ENCODE results near the gene POM121L2. TPM values are rescaled to one million over a fixed set of nuclear protein-coding genes. Genes with fewer than 3 reads are reported as not detected.

POM121L2 gene
- total RNA-seq, 2 donors from 2014 or later = not detected

DNA sequence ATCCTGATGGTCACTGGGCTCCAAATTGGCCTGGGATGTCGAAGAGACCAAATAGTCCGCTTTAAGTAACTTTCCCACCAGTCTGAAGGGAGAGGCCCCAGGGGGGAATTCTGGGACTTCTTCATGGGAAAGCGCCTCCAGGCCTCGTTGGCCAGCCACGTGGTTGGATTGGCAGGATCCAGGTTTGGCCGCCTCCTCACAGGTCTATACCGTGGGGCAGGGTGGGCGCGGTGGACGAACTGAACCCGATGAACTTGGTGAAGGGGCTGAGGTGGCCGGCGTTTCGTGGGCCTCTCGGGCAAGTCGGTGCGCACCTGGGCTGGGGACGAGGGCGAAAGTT lies 297 bp downstream of the POM121L2 start:
- H3K27ac Mint-ChIP-seq = peak overlapping the region; percentile 51
- H3K4me1 Mint-ChIP-seq = peaks cover 12% of the 10 kb centered on the region
- H3K9me3 ChIP-seq (ENCODE audit: control insufficient read depth, low read length, poor library complexity, severe bottlenecking) = no peaks in the 10 kb centered on the region
- peaks cover 87% of the 10 kb centered on the region for H3K27me3 Mint-ChIP-seq
- peaks cover 11% of the 10 kb centered on the region for H3K36me3 Mint-ChIP-seq (ENCODE audit: low read depth)
- H3K4me3 Mint-ChIP-seq = peak overlapping the region; percentile 82
- DNase-seq (no peak), ATAC-seq (no peak)

DNA sequence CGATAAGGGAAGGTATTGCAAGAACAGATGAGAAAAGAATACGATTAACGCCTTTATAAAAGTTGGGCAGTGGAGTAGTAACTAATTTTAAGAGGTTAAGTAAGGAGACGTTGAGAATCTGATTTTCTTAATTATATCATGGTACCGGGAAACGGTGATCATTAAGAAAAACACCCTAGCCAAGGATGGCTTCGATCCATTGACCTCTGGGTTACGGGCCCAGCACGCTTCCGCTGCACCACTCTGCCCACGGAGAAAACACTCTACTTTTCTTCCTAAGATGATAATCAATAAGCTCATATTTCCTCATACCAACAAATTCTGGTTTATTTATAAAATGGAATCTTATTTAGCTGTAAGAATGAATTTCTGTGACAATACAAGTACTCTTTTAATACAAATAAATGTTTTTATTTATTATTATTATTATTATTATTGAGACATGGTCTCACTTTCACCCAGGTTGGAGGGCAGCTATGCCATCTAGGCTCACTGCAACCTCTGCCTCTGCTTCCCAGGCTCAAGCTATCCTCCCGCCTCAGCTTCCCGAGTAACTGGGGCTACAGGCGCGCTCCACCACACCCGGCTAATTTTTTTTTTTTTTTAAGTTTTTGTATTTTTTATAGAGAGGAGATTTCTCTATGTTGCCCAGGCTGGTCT lies 8.3 kb downstream of the POM121L2 start:
- H3K4me3 Mint-ChIP-seq = no peak overlapping the region
- H3K9me3 ChIP-seq (ENCODE audit: control insufficient read depth, low read length, poor library complexity, severe bottlenecking) = peaks cover 7% of the 10 kb centered on the region
- DNase-seq (no peak), ATAC-seq (no peak)
- no peaks in the 10 kb centered on the region for H3K4me1 Mint-ChIP-seq
- H3K36me3 Mint-ChIP-seq (ENCODE audit: low read depth) = peaks cover 7% of the 10 kb centered on the region
- peaks cover 73% of the 10 kb centered on the region for H3K27me3 Mint-ChIP-seq
- H3K27ac Mint-ChIP-seq = no peak overlapping the region

DNA sequence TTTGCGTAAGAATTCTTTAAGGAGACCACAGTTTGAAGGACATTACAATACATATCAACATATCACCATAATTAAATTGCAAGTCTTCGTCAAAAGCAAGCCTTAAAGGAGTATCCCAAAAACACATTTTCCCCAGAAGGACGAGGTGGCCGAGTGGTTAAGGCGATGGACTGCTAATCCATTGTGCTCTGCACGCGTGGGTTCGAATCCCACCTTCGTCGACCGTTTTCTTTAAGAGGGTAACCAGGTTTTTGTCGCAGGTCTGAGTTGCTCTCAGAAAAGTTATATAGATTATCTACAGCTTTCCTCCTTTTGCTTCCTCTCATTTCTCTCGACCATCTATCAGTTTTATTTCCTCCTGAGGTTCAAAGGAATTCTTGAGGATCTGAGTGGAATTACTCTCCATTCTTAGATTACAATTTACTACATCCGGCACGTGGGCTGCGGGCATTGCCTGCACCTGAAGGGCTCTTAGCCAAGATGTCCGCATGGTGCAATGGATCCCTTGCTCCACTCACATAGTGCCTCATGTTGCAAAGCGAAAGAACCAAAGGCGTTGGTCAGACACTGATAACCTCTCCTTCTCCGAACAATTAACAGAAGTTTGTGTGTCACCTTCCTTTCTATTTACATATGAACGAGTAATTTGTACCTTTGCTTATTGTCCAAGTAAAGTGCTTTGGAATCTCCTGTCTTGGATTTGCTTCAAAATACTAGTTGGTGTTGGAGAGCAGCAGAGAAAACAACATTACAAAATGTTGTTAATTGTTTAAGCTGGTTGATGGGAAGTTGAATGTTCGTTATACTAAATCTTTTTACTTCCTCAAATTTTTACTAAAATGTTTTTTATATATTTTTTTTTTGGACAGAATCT lies 14.0 kb downstream of the POM121L2 start:
- DNase-seq = no peak
- H3K4me1 Mint-ChIP-seq = no peaks in the 10 kb centered on the region
- H3K27ac Mint-ChIP-seq = no peak overlapping the region
- peaks cover 5% of the 10 kb centered on the region for H3K36me3 Mint-ChIP-seq (ENCODE audit: low read depth)
- peak overlapping the region; percentile 3 for H3K4me3 Mint-ChIP-seq
- H3K27me3 Mint-ChIP-seq = peaks cover 66% of the 10 kb centered on the region
- peaks cover 21% of the 10 kb centered on the region for H3K9me3 ChIP-seq (ENCODE audit: control insufficient read depth, low read length, poor library complexity, severe bottlenecking)
- ATAC-seq = no peak

DNA sequence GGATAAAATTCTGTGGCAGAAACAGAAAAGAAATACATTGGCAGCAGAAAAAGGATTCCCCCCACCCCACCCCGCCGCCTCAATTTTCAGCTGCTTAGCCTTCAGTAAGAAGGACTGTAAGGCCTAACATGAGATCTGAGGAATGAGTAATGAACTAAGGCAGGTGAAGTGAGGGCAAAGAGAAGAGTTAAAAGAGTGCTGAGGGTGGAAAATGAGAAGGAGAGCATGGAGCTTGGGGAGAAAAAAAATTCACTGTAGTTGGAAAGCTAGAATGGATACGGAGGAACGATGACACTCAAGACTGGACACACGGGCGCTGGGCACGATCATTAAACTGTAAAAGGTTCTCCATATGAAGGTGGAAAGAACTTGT lies 14.6 kb downstream of the POM121L2 start:
- DNase-seq (no peak), ATAC-seq (no peak)
- peak overlapping the region; percentile 3 for H3K4me3 Mint-ChIP-seq
- H3K27ac Mint-ChIP-seq = no peak overlapping the region
- H3K36me3 Mint-ChIP-seq (ENCODE audit: low read depth) = peaks cover 5% of the 10 kb centered on the region
- H3K27me3 Mint-ChIP-seq = peaks cover 60% of the 10 kb centered on the region
- H3K9me3 ChIP-seq (ENCODE audit: control insufficient read depth, low read length, poor library complexity, severe bottlenecking) = peaks cover 17% of the 10 kb centered on the region
- H3K4me1 Mint-ChIP-seq = no peaks in the 10 kb centered on the region

DNA sequence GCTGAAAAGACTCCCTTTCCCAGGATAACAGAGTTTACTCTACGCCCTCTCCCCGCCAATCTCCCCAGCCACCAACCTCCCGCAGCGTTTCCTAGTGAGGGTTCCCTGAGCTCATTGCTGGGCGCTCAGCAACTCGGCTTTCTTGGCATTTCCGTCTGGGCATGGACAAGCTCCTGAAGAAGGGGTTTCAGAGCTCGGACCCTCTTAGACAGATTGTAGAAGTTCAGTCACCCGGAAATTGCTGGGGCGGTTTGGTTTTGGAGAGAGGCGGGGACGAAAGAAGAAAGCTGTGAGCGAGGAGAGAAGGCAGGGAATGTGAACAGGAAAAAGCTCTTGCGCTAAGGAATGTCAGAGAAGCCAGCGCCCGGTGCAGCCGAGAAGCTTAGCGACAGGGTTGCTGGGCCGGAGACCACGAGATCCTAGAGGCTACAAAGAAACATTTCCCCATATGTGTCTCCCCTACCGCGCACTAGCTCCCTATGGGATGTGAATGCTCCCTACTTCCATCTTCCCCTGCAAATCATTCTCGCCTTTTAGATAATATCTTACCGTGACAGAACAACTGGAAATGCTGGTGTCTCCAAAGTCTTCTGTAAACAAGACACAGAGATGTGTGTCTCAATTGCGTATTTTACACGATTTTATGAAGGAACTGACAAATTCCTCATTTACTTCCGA lies 15.8 kb downstream of the POM121L2 start:
- H3K9me3 ChIP-seq (ENCODE audit: control insufficient read depth, low read length, poor library complexity, severe bottlenecking) = peaks cover 20% of the 10 kb centered on the region
- Mint-ChIP-seq H3K36me3 (ENCODE audit: low read depth) (peaks cover 5% of the 10 kb centered on the region), H3K27ac (peak overlapping the region; percentile 27), H3K4me1 (no peaks in the 10 kb centered on the region), H3K4me3 (no peak overlapping the region), H3K27me3 (peaks cover 52% of the 10 kb centered on the region)
- DNase-seq (no peak), ATAC-seq (no peak)

DNA sequence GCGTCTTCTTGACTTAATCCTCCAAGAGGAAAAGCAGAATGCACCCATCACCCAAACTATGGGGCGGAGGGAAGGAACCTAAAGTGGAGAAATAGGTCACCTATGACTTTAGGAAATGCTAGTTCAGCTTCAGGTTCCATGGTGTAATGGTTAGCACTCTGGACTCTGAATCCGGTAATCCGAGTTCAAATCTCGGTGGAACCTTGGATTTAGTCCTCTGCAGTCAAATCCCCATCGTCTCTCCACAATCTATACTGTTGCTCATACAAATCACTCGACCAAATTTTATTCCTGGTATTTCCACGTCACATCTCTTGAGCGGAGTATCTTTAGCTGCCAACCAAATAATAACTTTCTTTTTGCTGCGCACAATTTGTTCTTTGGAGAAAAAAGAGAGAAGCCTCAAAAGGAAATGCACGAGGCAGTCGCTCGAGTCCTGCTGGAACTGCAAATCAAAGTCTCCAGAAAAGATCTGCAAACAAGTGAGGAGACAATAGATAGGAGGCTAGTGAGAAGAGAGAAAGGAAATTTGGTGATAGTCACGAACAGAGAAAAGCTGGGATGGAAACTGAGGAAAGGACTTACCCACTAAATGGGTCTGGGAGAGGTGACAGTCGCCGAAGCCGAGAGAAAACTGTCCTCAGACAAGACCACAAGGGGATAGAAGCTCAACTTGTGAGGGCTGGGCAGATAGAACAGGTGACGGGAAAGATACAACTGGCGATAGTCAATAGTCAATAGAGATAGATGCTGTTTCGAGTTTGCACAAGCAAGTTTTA lies 16.6 kb downstream of the POM121L2 start:
- no peak for DNase-seq
- peak overlapping the region; percentile 27 for H3K27ac Mint-ChIP-seq
- H3K27me3 Mint-ChIP-seq = peaks cover 54% of the 10 kb centered on the region
- H3K4me3 Mint-ChIP-seq = peak overlapping the region; percentile 13
- no peaks in the 10 kb centered on the region for H3K4me1 Mint-ChIP-seq
- H3K9me3 ChIP-seq (ENCODE audit: control insufficient read depth, low read length, poor library complexity, severe bottlenecking) = peaks cover 19% of the 10 kb centered on the region
- peaks cover 2% of the 10 kb centered on the region for H3K36me3 Mint-ChIP-seq (ENCODE audit: low read depth)
- ATAC-seq = no peak

DNA sequence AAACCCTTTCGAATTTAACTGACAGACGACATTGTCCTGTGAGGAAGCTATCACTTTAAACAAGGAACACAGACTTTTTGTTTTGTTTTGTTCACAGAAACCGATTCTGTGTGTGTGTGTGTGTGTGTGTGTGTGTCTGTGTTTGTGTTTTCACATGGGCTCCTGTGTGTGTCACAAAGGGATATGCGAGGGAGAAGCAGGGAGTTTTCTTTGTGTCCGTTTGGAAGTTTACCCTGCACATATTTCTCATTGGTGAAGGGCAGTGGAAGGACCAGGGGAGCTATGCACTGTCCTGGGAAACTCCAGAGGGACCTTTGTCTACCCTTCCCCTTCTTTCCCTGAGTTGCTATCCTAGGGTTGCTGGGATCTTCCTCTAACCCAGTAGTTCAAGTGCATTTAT lies 17.7 kb downstream of the POM121L2 start:
- H3K4me1 Mint-ChIP-seq = no peaks in the 10 kb centered on the region
- peak overlapping the region; percentile 32 for H3K27ac Mint-ChIP-seq
- H3K9me3 ChIP-seq (ENCODE audit: control insufficient read depth, low read length, poor library complexity, severe bottlenecking) = peaks cover 24% of the 10 kb centered on the region
- H3K4me3 Mint-ChIP-seq = no peak overlapping the region
- peaks cover 57% of the 10 kb centered on the region for H3K27me3 Mint-ChIP-seq
- no peak for DNase-seq
- ATAC-seq = no peak
- H3K36me3 Mint-ChIP-seq (ENCODE audit: low read depth) = peaks cover 2% of the 10 kb centered on the region

DNA sequence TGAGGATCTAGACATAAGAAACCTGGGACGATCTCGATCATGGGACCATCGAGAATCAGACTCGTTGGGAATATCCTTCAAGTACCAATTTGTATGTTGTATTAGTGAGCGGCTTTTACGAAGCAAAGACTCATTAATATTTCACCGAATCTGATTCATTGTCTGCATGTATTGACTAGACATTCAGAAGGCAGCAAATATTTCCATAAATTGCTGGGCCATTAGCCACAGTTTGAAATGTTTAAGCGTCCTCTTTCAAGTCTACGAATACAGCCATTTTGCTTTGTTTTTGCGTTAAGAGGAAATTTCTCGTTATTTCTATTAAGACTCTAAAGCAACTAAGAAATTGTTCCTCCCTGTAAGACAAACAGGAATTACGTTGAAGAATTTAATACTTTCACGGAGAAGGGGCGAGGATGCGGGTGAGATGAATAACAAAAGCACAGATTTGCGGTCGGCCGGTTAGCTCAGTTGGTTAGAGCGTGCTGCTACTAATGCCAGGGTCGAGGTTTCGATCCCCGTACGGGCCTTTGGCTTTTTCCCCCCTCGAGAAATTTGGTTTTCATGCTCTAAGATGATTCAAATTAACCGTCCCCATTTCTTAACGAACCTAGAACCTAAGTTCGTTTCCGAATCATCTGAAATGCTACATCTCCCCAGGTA lies 18.5 kb downstream of the POM121L2 start:
- peak overlapping the region; percentile 32 for H3K27ac Mint-ChIP-seq
- no peaks in the 10 kb centered on the region for H3K4me1 Mint-ChIP-seq
- H3K36me3 Mint-ChIP-seq (ENCODE audit: low read depth) = peaks cover 2% of the 10 kb centered on the region
- H3K27me3 Mint-ChIP-seq = peaks cover 60% of the 10 kb centered on the region
- ATAC-seq = no peak
- peak overlapping the region; percentile 8 for H3K4me3 Mint-ChIP-seq
- H3K9me3 ChIP-seq (ENCODE audit: control insufficient read depth, low read length, poor library complexity, severe bottlenecking) = peaks cover 29% of the 10 kb centered on the region
- DNase-seq = no peak

DNA sequence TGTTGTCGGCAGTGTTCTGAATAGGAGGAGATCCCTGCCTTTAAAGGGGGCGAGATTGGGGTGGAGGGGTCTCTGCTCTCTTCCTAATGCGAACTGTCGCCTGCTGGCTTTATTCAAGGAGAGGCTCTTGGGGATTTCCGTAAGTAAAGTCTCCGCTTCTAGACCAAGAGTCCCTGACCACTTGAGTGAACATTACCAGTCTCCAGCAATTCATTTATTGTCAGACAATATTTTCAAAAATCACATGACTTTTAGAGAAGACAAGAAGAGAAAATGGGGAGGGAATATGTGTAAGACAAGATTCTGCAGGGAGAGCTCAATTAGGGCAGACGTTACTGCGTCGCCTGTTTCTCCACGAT lies 21.2 kb downstream of the POM121L2 start:
- H3K9me3 ChIP-seq (ENCODE audit: control insufficient read depth, low read length, poor library complexity, severe bottlenecking) = peaks cover 24% of the 10 kb centered on the region
- ATAC-seq = no peak
- no peak for DNase-seq
- Mint-ChIP-seq H3K4me1 (no peaks in the 10 kb centered on the region), H3K36me3 (ENCODE audit: low read depth) (peaks cover 1% of the 10 kb centered on the region), H3K4me3 (no peak overlapping the region), H3K27ac (peak overlapping the region; percentile 78), H3K27me3 (peaks cover 68% of the 10 kb centered on the region)

DNA sequence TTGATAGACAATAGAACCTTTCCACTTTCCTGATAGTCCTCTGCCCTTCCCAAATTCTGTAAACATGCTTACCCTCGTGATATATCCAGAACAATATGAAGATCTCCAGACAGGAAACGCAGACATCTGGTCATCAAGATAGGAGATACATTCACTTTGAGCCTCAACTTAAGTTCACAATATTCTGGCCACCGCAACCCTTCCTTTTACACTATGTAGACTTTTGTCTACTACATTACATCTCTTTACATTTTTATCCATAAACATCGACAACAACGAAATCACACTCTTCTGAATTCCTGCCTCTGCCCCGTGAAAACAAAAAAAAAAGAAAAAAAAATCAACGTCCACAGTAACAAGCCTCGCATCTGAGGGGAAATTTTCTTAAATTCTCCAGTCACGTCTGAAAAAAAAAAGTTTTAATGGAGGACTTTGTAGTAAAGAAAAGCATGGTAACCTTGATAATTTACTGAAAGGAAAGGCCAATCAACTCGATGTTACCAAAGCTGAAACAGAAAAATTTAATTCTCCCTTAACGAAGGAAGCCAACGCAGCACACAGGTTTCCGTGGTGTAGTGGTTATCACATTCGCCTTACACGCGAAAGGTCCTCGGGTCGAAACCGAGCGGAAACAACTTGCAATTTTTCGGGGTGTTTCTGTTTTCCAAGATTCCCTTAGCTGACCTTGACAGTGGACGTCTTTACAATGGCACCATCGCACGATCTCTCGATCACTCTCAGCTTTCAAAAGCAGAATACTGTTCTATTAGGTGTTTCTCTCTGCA lies 21.8 kb downstream of the POM121L2 start:
- ATAC-seq = no peak
- Mint-ChIP-seq H3K27me3 (peaks cover 68% of the 10 kb centered on the region), H3K4me1 (no peaks in the 10 kb centered on the region), H3K4me3 (no peak overlapping the region), H3K27ac (peak overlapping the region; percentile 78), H3K36me3 (ENCODE audit: low read depth) (peaks cover 2% of the 10 kb centered on the region)
- no peak for DNase-seq
- peaks cover 19% of the 10 kb centered on the region for H3K9me3 ChIP-seq (ENCODE audit: control insufficient read depth, low read length, poor library complexity, severe bottlenecking)

DNA sequence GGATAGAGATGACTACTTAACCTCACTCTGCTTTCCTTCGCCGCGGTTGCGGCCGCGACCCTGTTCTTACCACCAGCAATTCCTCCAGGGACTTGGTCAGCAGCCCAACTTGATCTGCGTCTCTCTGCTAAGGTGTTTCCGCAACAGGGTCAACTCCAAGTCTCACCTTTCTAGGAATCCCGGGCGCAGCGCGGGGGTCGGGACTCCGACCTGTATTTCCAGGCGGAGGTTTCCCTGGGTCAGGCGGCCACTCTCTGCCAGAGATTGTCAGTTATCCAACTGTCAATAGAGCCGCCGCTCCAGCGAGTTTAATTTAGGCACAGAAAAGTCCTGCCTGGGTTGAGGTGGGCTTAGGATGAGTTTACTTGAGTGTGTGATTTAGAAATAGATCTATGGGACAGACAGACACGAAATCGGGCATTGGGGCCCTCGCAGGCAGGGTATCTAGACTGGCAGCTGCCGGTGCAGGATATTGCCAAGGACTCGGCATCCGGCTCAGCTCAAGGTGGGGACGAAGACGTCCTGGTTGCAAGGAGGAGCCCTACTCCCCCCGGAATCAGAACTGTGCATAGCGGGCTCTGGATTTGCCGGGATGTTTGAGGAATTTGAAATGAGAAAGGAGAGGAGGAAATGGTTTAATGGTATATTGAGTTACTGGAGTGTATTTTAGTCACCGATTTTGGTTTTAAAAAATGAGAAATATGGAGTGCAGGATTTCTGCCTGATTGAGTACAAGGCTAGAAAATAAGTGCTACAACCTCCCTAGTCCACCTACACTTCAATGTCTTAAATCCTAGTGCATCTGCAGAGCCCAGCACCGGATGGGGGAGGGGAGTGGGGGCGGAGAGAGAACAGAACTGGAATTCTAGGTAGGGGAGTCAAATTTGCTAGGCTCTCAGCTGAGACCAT lies 23.7 kb downstream of the POM121L2 start:
- Mint-ChIP-seq H3K4me1 (no peaks in the 10 kb centered on the region), H3K36me3 (ENCODE audit: low read depth) (peaks cover 2% of the 10 kb centered on the region), H3K27me3 (peaks cover 69% of the 10 kb centered on the region), H3K4me3 (no peak overlapping the region), H3K27ac (no peak overlapping the region)
- ATAC-seq (no peak), DNase-seq (no peak)
- peaks cover 23% of the 10 kb centered on the region for H3K9me3 ChIP-seq (ENCODE audit: control insufficient read depth, low read length, poor library complexity, severe bottlenecking)

Data from T-helper 17 cell (primary cell).